ENCODE results near the gene RNF115. TPM values are rescaled to one million over a fixed set of nuclear protein-coding genes. Genes with fewer than 3 reads are reported as not detected.
A peak's percentile ranks its signal among the peaks of the same experiment; 100 is the strongest.
"Not testable (repeated sequence)": the region's sequence is repeated elsewhere in the genome, so short reads cannot be mapped to it uniquely, and the experiment has no call there.

RNF115 gene
- total RNA-seq, 6 experiments from 2014 or later: 5.3 to 10.3 (median 8.0) TPM

GRCh38 chr1:145795257-145795881 lies 28.5 kb downstream of the RNF115 start:
- no peak for ATAC-seq
- Histone ChIP-seq H3K27me3 (no peaks in the 10 kb centered on the region), H3K36me3 (no peaks in the 10 kb centered on the region), H3K4me1 (no peaks in the 10 kb centered on the region), H3K4me3 (no peak overlapping the region), H3K9me3 (no peaks in the 10 kb centered on the region), H3K27ac (no peak overlapping the region)
- DNase-seq: no peak
- TF ChIP-seq CTCF (IDR thresholded peaks at IDR 0.05) (no peak), POLR2A (IDR thresholded peaks at IDR 0.05) (no peak)
- intact Hi-C loops (cut with DNase I): no loop called here
- WGBS (ENCODE audit: insufficient coverage, low coverage, low lambda C conversion rate, missing lambda C conversion rate): 98% methylated on average over 8 of the region's 10 CpGs

- ATAC-seq: no peak
- TF ChIP-seq POLR2A (IDR thresholded peaks at IDR 0.05) (no peak), CTCF (IDR thresholded peaks at IDR 0.05) (no peak)
- Histone ChIP-seq H3K27ac (no peak overlapping the region), H3K9me3 (no peaks in the 10 kb centered on the region), H3K36me3 (no peaks in the 10 kb centered on the region), H3K4me1 (no peaks in the 10 kb centered on the region), H3K27me3 (no peaks in the 10 kb centered on the region), H3K4me3 (no peak overlapping the region)
- 90% methylated on average over 1 of the region's 1 CpG for WGBS (ENCODE audit: insufficient coverage, low coverage, low lambda C conversion rate, missing lambda C conversion rate)
- no peak for DNase-seq
- intact Hi-C loops (cut with DNase I): no loop called here
Observed at GRCh38 chr1:145792484-145792883, 31.4 kb downstream of the RNF115 start.

- 21% methylated on average over 2 of the region's 2 CpGs for WGBS (ENCODE audit: insufficient coverage, low coverage, low lambda C conversion rate, missing lambda C conversion rate)
Observed at GRCh38 chr1:145791860-145792259, 32.0 kb downstream of the RNF115 start.

GRCh38 chr1:145788580-145788979 lies 35.3 kb downstream of the RNF115 start:
- TF ChIP-seq CTCF (IDR thresholded peaks at IDR 0.05) (no peak), POLR2A (IDR thresholded peaks at IDR 0.05) (no peak)
- H3K9me3 ChIP-seq: no peaks in the 10 kb centered on the region

More at GRCh38 chr1:145791860-145792259, 32.0 kb downstream of the RNF115 start:
- intact Hi-C loops (cut with DNase I); H3K36me3 ChIP-seq; H3K27me3 ChIP-seq; H3K4me3 ChIP-seq; H3K4me1 ChIP-seq; H3K27ac ChIP-seq; DNase-seq; H3K9me3 ChIP-seq: not testable (repeated sequence)
- ATAC-seq: peak in 1 of 4 donors; percentile 31

GRCh38 chr1:145786271-145786670 lies 37.6 kb downstream of the RNF115 start:
- Histone ChIP-seq H3K27me3 (no peaks in the 10 kb centered on the region), H3K4me3 (no peak overlapping the region), H3K9me3 (no peaks in the 10 kb centered on the region), H3K36me3 (no peaks in the 10 kb centered on the region), H3K4me1 (peaks cover 0 to 12% (median 3%) of the 10 kb centered on the region in 4 donors), H3K27ac (no peak overlapping the region)
- WGBS (ENCODE audit: insufficient coverage, low coverage, low lambda C conversion rate, missing lambda C conversion rate): 47% methylated on average over 1 of the region's 1 CpG
- ATAC-seq: no peak
- TF ChIP-seq CTCF (IDR thresholded peaks at IDR 0.05) (no peak), POLR2A (IDR thresholded peaks at IDR 0.05) (no peak)
- intact Hi-C loops (cut with DNase I): no loop called here
- DNase-seq: no peak

More at GRCh38 chr1:145788580-145788979, 35.3 kb downstream of the RNF115 start:
- no peak for DNase-seq
- no peak overlapping the region for H3K4me3 ChIP-seq
- H3K27ac ChIP-seq: no peak overlapping the region
- H3K27me3 ChIP-seq: no peaks in the 10 kb centered on the region
- no peak for ATAC-seq
- intact Hi-C loops (cut with DNase I): no loop called here
- WGBS (ENCODE audit: insufficient coverage, low coverage, low lambda C conversion rate, missing lambda C conversion rate): 100% methylated on average over 3 of the region's 3 CpGs
- H3K36me3 ChIP-seq: no peaks in the 10 kb centered on the region
- peaks cover 0 to 5% (median 0%) of the 10 kb centered on the region in 4 donors for H3K4me1 ChIP-seq

Measured in right lobe of liver (tissue), 6 donors.